Mammary epithelial cell (primary cell): ENCODE data around the gene RUNDC1.

Source experiments
- EZH2 ChIP-seq: IDR thresholded peaks from 2 replicates; pipeline ENCODE4 v1.6.1; 2012; ENCODE audit warnings: low read length, inconsistent platforms, borderline replicate concordance
- TF ChIP-seq, protein P1 (sequence below), 2 donors: IDR thresholded peaks in 1 of 2; conservative IDR thresholded peaks in 1 of 2; 2 replicates each; pipeline ENCODE4 v1.5.1; 2011 to 2012; ENCODE audit warnings: inconsistent platforms in 2 of 2, low read length in 2 of 2, mild to moderate bottlenecking in 2 of 2, control low read depth in 1 of 2, low read depth in 1 of 2; ENCODE audit not compliant: insufficient read depth in 1 of 2; ENCODE audit errors: extremely low read depth in 1 of 2

DNA sequence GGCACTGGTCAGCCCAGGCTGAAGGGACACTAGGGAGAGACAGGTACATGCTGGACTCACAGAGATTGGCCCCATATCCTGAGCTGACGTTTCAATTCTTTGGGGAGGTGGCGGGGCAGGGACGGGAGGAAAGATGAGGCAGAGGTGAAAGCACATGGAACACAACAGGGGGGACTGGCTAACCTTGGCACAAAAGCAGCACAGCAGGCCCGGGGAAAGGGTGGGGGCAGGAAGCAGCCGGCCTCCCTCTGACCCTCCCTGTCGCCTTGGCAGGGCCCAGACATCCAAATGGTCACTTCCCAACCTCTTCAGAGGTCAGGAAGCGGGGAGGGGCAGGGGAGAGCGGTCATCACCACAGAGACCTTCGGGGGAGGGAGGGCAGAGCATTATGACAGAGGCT lies 35.2 kb downstream of the RUNDC1 start:
- TF ChIP-seq, protein P1, sequence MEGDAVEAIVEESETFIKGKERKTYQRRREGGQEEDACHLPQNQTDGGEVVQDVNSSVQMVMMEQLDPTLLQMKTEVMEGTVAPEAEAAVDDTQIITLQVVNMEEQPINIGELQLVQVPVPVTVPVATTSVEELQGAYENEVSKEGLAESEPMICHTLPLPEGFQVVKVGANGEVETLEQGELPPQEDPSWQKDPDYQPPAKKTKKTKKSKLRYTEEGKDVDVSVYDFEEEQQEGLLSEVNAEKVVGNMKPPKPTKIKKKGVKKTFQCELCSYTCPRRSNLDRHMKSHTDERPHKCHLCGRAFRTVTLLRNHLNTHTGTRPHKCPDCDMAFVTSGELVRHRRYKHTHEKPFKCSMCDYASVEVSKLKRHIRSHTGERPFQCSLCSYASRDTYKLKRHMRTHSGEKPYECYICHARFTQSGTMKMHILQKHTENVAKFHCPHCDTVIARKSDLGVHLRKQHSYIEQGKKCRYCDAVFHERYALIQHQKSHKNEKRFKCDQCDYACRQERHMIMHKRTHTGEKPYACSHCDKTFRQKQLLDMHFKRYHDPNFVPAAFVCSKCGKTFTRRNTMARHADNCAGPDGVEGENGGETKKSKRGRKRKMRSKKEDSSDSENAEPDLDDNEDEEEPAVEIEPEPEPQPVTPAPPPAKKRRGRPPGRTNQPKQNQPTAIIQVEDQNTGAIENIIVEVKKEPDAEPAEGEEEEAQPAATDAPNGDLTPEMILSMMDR (conservative IDR thresholded peaks at IDR 0.05 in 1 of 2, IDR thresholded peaks at IDR 0.05 in 1 of 2; ENCODE audit: extremely low read depth in 1 of 2, insufficient read depth in 1 of 2, low read depth in 1 of 2, low read length in 2 of 2): no peak
- TF ChIP-seq EZH2: no peak
